Urothelium cell line (cell line): ENCODE data around the gene PCDHB16.
A peak's percentile ranks its signal among the peaks of the same experiment; 100 is the strongest.
"Not testable (repeated sequence)": the region's sequence is repeated elsewhere in the genome, so short reads cannot be mapped to it uniquely, and the experiment has no call there.

Experiments
- DNase-seq: peaks from one replicate; pipeline ENCODE4 v3.0.0; 2011; ENCODE audit warnings: low spot score, mixed read lengths
- FAIRE-seq: peaks from 2 replicates; lab custom pipeline; 2011; peaks lifted over from hg19 to GRCh38; lab: Jason Lieb, UNC

The PCDHB16 gene

GRCh38 chr5:141182248-141182647 lies at the start of gene PCDHB16:
Gene PCDHB16, plus strand, starts transcription at chr5:141182387. Its CDS starts 173 bp downstream, at chr5:141182560.
- DNase-seq (no peak), FAIRE-seq (no peak)

- peak; percentile 65 for DNase-seq
- FAIRE-seq, result no peak
Measured at GRCh38 chr5:141135030-141135717, 47.0 kb upstream of the PCDHB16 start, which contains the start of gene PCDHB5. Gene PCDHB5, plus strand, starts transcription at chr5:141135206. Its CDS starts 229 bp downstream, at chr5:141135435.

GRCh38 chr5:141135718-141136266 lies 46.4 kb upstream of the PCDHB16 start:
- FAIRE-seq (no peak), DNase-seq (no peak)

- DNase-seq, FAIRE-seq: not testable (repeated sequence)
Measured at GRCh38 chr5:141137346-141137745, 44.8 kb upstream of the PCDHB16 start.

GRCh38 chr5:141149812-141150211 lies 32.4 kb upstream of the PCDHB16 start, which contains the start of gene PCDHB6:
Gene PCDHB6, plus strand, starts transcription at chr5:141150057. Its CDS starts 201 bp downstream, at chr5:141150258.
- peak; percentile 20 for DNase-seq
- no peak for FAIRE-seq

GRCh38 chr5:141150224-141150992 lies 31.8 kb upstream of the PCDHB16 start:
- DNase-seq (no peak), FAIRE-seq (no peak)

GRCh38 chr5:141150993-141151325 lies 31.2 kb upstream of the PCDHB16 start:
- no peak for FAIRE-seq
- no peak for DNase-seq

GRCh38 chr5:141151632-141152031 lies 30.6 kb upstream of the PCDHB16 start:
- not testable (repeated sequence) for FAIRE-seq, DNase-seq

- FAIRE-seq, DNase-seq: not testable (repeated sequence)
Measured at GRCh38 chr5:141152096-141152495, 30.1 kb upstream of the PCDHB16 start.

- FAIRE-seq (no peak), DNase-seq (peak; percentile 31)
Measured at GRCh38 chr5:141155540-141156374, 26.4 kb upstream of the PCDHB16 start.

- not testable (repeated sequence) for FAIRE-seq
Measured at GRCh38 chr5:141157356-141157755, 24.8 kb upstream of the PCDHB16 start.

GRCh38 chr5:141157901-141158300 lies 24.3 kb upstream of the PCDHB16 start:
- not testable (repeated sequence) for FAIRE-seq

More at GRCh38 chr5:141157356-141157755, 24.8 kb upstream of the PCDHB16 start:
- not testable (repeated sequence) for DNase-seq

GRCh38 chr5:141172381-141173204 lies 9.6 kb upstream of the PCDHB16 start, which contains the start of gene PCDHB7:
Gene PCDHB7, plus strand, starts transcription at chr5:141172644. Its CDS starts 192 bp downstream, at chr5:141172836.
- no peak for FAIRE-seq
- DNase-seq, result peak; percentile 10

More at GRCh38 chr5:141157901-141158300, 24.3 kb upstream of the PCDHB16 start:
- not testable (repeated sequence) for DNase-seq

GRCh38 chr5:141174291-141175104 lies 7.7 kb upstream of the PCDHB16 start:
- FAIRE-seq, DNase-seq: not testable (repeated sequence)

- FAIRE-seq, result no peak
- DNase-seq, result no peak
Measured at GRCh38 chr5:141175933-141176332, 6.3 kb upstream of the PCDHB16 start.

GRCh38 chr5:141177577-141178191 lies 4.5 kb upstream of the PCDHB16 start, which contains the start of gene PCDHB8:
Gene PCDHB8, plus strand, starts transcription at chr5:141177790. Its CDS starts 245 bp downstream, at chr5:141178035.
- DNase-seq, result peak; percentile 44
- not testable (repeated sequence) for FAIRE-seq

- DNase-seq, FAIRE-seq: not testable (repeated sequence)
Measured at GRCh38 chr5:141179371-141179770, 2.8 kb upstream of the PCDHB16 start.

GRCh38 chr5:141179876-141180275 lies 2.3 kb upstream of the PCDHB16 start:
- not testable (repeated sequence) for DNase-seq, FAIRE-seq
